Stimulated activated CD4-positive, alpha-beta T cell treated with anti-CD3 and anti-CD28 coated beads, TNF-alpha, amount 100 ng/mL, for 1 hour (primary cell): ENCODE data around the gene DCPS.
"Not testable (repeated sequence)": the region's sequence is repeated elsewhere in the genome, so short reads cannot be mapped to it uniquely, and the experiment has no call there.

Experiments
- DNase-seq, 3 donors: peaks; one replicate each; pipeline ENCODE4 v3.0.0-alpha.2; 2020; ENCODE audit warnings: low read depth in 3 of 3, low spot score in 1 of 3

The DCPS gene

DNA sequence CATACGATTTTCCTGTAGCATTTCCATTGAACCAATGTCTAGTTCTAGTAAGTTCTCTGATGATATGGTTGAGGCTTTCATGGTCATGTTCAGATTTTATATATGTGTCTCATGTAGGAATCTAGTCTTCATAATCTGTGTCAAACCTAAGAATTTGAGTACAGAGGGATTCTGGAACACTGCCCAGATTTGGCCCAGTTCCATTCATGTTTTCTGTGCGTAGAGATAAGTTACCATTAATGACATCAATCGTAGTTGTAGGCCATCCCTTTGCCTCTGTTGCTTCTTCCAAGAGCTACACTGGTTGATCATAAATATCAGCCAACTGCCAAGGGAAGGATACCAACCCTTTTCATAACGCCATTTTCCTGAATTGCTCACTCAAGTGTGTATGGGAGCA lies 74.9 kb downstream of the DCPS start:
- no peak for DNase-seq

GRCh38 chr11:126380909-126381308 lies 77.0 kb downstream of the DCPS start:
- DNase-seq: no peak

DNA sequence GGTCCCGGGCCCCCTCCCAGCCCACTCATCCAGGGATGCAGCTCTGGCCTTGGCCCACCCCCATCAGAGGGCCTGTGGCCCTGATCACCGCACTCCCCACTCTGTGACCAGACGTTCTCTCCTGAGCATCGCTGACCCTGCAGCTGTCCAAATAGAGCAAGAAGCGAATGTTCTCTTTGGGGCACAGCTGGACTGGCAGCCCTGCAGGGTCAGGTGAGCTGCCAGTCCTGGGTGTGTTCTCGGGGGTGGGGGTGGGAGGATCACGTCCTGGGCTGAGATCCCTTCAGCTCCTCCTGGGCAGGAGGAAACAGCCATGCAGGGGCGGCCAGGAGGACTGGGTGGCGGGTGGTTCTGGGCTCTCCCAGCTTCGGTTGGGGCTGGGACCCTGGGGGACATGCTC lies 78.1 kb downstream of the DCPS start:
- DNase-seq: not testable (repeated sequence)

- DNase-seq: not testable (repeated sequence)
These were observed 78.8 kb downstream of the DCPS start for GRCh38 chr11:126382641-126383040.

- DNase-seq: no peak
These were observed 79.8 kb downstream of the DCPS start for GRCh38 chr11:126383339-126384335.

DNA sequence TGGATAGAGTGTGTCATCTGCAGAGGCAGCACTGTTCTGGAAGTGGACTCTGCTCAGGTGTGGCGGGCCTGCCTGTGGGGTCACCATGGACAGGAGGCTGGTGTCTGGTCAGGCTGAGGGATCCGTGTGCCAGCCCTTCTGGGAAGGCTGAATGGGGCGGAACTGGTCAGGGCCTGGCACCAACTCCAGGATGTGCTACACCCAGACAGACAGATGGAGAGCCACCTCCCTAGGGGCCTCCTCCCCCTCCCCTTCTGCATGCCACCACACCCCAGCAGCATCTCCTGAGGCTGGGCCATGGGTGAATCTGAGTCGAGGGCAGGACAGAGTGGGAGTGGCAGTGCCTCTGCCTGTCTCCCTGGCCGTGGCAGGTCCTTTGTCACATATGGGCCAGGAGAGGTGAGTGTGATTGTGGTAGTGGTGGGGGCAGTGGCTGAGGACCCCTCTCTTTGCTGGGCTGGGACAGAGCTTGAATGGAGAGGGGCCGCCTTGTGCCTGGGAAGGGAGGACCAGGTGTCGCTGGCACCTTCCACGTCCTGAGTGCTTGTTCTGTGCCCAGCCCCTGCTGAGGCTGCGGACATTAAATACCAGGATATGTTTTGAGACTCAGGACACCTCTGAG lies 80.7 kb downstream of the DCPS start:
- no peak for DNase-seq

DNA sequence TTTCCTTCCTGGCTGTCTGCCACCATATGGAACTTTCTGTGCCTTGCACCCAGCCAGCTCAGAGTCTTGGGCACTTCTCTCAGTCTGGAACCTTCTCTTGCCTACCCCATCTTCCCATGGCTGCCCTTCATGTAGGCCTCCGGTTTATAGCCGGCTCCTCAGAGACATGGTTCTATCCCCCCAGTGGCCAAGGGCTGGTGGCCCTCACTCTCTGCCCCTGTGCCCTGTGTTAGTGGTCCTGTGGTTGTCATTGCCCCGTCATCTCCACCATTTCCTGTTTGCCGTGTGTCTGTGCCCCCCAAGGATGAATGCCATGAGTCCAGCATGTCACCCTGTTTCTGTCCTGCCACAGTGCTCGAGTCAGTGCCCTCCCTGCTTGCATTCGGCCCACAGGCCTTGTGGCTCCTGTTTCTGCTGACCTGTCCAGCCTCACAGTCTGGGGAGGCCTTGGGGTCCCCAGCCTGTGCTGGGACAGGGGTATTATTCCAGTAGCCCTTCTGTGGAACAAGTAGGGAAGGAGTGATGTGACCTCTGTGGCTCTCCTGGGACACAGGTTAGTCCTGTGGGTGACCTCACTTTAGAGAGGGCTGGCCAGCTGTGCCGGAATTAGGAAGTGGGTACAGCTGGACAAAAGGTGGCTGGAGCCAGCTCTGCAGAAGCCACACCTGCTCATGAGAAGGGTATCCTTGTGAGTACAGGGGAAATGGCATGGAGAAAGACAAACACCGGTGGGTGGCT lies 82.3 kb downstream of the DCPS start:
- DNase-seq: no peak

GRCh38 chr11:126386729-126387071 lies 82.8 kb downstream of the DCPS start:
- not testable (repeated sequence) for DNase-seq

GRCh38 chr11:126387857-126388256 lies 84.0 kb downstream of the DCPS start:
- DNase-seq: no peak

GRCh38 chr11:126390272-126390867 lies 86.5 kb downstream of the DCPS start:
- DNase-seq: no peak

GRCh38 chr11:126391286-126391954 lies 87.6 kb downstream of the DCPS start:
- DNase-seq: no peak

- no peak for DNase-seq
These were observed 88.2 kb downstream of the DCPS start for GRCh38 chr11:126391970-126392632.

GRCh38 chr11:126392633-126393013 lies 88.8 kb downstream of the DCPS start:
- no peak for DNase-seq

DNA sequence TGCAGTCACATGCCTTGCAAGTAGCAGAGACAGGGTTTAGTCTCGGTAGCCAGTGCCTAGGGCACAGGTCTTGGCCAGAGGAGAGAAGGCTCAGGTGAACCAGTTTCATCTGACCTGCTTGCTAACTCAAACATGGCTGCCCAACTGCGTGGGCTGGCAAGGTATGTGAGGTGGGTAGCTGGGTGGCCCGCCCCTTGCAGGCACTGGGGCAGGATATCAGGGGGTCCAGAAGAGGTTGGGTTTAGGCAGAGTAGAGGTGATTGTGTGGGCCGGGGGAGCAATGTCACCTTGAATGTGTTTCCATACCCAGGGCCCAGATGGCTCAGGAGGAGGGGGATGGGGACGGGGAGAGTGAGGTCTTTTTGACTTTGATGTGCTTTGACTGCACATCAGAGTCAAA lies 89.3 kb downstream of the DCPS start:
- DNase-seq: no peak

DNA sequence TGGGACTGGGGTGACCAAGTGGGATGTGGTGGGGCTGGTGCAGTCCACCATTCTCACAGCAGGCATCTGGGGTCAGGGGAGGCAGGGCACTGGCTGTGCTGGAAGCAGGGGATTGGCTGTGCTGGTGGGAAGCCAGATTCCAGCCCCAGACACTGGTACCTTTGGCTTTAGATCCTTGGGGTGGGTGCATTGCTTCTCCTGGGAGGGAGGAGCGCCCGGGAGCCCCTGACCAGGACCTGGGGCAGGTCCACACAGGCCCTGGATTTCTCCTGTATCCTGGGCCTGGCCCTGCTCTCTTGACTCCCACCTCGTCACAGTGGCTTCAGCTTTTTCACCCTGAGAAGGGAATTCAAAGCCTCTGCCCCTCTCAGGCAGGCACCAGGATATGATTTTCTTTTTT lies 90.2 kb downstream of the DCPS start:
- no peak for DNase-seq

DNA sequence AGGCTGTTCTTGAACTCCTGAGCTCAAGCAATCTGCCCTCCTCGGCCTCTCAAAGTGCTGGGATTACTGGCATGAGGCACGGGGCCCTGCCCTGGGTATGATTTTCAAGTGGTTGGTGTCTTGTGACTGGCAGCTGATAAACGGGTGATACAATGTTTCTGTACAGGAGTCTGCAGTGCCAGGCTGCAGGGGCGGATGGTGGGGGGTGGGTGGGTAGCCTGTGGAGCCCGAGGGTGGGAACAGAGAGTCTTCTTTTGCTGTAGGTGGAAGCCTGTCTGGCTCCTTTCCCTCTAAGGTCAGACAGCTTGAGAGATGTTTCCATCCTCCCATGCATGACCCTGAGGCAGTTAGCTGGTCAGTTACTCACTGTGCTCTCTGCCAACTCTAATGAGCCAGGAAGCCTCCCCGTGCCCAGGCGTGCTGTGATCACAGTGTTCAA lies 90.8 kb downstream of the DCPS start:
- DNase-seq: not testable (repeated sequence)
